Adrenal gland (tissue), 12 donors: ENCODE results near the gene WWOX. TPM values are rescaled to one million over a fixed set of nuclear protein-coding genes. Genes with fewer than 3 reads are reported as not detected.

Experiments
- DNase-seq, 7 donors: peaks; one replicate each; pipeline ENCODE4 v3.0.0-alpha.2; 2019 to 2020
- H3K27ac ChIP-seq, 5 donors: fragments of 200-600 bp; sonication (generic) in 4 of 5; 1 replicate in 3 of 5; 2 replicates in 2 of 5; pipeline versions ENCODE4 v1.5.1 to v1.8.0; 2016 to 2020; ENCODE audit warnings: mild to moderate bottlenecking in 1 of 5
- H3K27me3 ChIP-seq: fragments of 200-600 bp; 2 replicates; pipeline ENCODE4 v1.8.0; 2021
- H3K36me3 ChIP-seq, 2 donors: fragments of 200-600 bp; replicated peaks in 1 of 2; 1 replicate in 1 of 2; 2 replicates in 1 of 2; pipeline versions ENCODE4 v1.5.1 to v1.8.0; 2018 to 2022
- H3K4me1 ChIP-seq, 2 donors: fragments of 200-600 bp; replicated peaks in 1 of 2; 1 replicate in 1 of 2; 2 replicates in 1 of 2; pipeline versions ENCODE4 v1.5.1 to v1.8.0; 2018 to 2021
- H3K4me3 ChIP-seq, 4 donors: fragments of 200-600 bp; sonication (generic) in 3 of 4; one replicate each; pipeline ENCODE4 v1.5.1; 2016 to 2018
- H3K9me3 ChIP-seq, 3 donors: fragments of 200-600 bp; sonication (generic) in 1 of 3; replicated peaks in 1 of 3; 1 replicate in 2 of 3; 2 replicates in 1 of 3; pipeline versions ENCODE4 v1.5.1 to v1.8.0; 2016 to 2021
- POLR2A ChIP-seq, 2 donors: fragments of 450-650 bp; IDR thresholded peaks; one replicate each; pipeline ENCODE4 v1.6.1; 2017; ENCODE audit warnings: antibody characterized with exemption in 2 of 2, mild to moderate bottlenecking in 2 of 2, moderate library complexity in 1 of 2
- WGBS, 4 donors: extraction: QIAGEN DNeasy Blood & Tissue Kit in 2 of 4; methylation state at CpG; one replicate each; pipeline versions ENCODE4 v1.1.5 to v1.1.7; 2013 to 2017; 5-methylcytosine and 5-hydroxymethylcytosine counted together
- intact Hi-C, 2 donors: fragments of 100-400 bp; cut with DNase I; formaldehyde crosslinking; loops; one replicate each; pipeline versions ENCODE4 v1.14.1 to v1.15.0; 2022 to 2023
- polyA plus RNA-seq, 3 donors: library from polyadenylated mRNA; stranded (reverse); fragments of 200-250 nt in 2 of 3; fragments of 350-450 nt in 1 of 3; fragmentation: Illumina TruSeq in 1 of 3; extraction: RNeasy Lipid Tissue Mini Kit (QIAGEN cat#74804) in 1 of 3; gene quantifications; one replicate each; pipeline ENCODE4 v1.2.3, GENCODE V29; 2013 to 2014
- total RNA-seq, 9 donors: library from RNA; depleted of rRNA in 4 of 9; stranded (reverse); fragments of >200 nt in 4 of 9; fragments of 120-200 nt in 1 of 9; fragmentation: NEBNext Ultra II Directional in 1 of 9; extraction: Animal tissue kit (Norgen Biotek cat#: 25700) in 1 of 9; gene quantifications; one replicate each; pipeline versions ENCODE4 v1.1.0 to v1.2.4, GENCODE V29; 2013 to 2023
- TF ChIP-seq, protein P1 (sequence below), 6 experiments: fragments of 450-650 bp in 4 of 6; fragments of 200-600 bp in 2 of 6; sonication (generic) in 1 of 6; IDR thresholded peaks; 1 replicate in 5 of 6; 2 replicates in 1 of 6; pipeline versions ENCODE4 v1.5.1 to v1.8.0; 2016 to 2021; ENCODE audit warnings: antibody characterized with exemption in 6 of 6, mild to moderate bottlenecking in 2 of 6, moderate library complexity in 1 of 6
- donor health status: healthy with polysubstance abuse.
- donor health status: Bipolar disorder and iron deficiency.
- donor health status: DM: yes; HTN: yes; CAD: no.
- donor health status: DM: no; HTN: no; CAD: no.
- donor health status: DM: no; HTN: no; CAD: no.
- donor health status: DM: yes; HTN: yes; CAD: no.

Gene WWOX
- total and polyA plus RNA-seq, 12 donors = 11.8 to 74.6 (median 20.5) TPM

DNA sequence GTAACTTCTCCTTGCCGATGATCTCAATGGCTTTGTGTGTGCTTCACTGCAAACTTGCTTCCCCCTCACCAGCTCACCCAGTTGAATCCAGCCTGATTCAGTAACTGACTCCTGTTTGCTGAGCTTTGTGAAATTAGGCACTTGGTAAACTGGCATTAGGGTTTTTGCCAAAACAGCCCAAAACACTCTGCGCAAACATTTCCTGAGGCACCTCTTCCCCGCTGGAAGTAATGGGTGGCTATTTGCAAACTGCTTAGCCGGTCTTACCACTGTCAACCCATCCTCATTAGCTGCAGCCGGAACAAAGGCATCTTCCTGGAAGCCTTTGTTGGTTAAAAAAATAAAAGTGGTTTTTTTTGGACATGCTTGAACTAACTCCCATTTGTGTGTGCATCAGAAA, 1147.9 kb downstream of the WWOX start:
- intact Hi-C loops = no loop called here
- Histone ChIP-seq H3K4me1 (no peaks in the 10 kb centered on the region), H3K9me3 (no peaks in the 10 kb centered on the region), H3K36me3 (no peaks in the 10 kb centered on the region), H3K27ac (no peak overlapping the region), H3K4me3 (no peak overlapping the region), H3K27me3 (no peaks in the 10 kb centered on the region)
- 83 to 87% (median 86%) methylated on average over 5 of the region's 5 CpGs for WGBS, 4 donors
- TF ChIP-seq, protein P1, sequence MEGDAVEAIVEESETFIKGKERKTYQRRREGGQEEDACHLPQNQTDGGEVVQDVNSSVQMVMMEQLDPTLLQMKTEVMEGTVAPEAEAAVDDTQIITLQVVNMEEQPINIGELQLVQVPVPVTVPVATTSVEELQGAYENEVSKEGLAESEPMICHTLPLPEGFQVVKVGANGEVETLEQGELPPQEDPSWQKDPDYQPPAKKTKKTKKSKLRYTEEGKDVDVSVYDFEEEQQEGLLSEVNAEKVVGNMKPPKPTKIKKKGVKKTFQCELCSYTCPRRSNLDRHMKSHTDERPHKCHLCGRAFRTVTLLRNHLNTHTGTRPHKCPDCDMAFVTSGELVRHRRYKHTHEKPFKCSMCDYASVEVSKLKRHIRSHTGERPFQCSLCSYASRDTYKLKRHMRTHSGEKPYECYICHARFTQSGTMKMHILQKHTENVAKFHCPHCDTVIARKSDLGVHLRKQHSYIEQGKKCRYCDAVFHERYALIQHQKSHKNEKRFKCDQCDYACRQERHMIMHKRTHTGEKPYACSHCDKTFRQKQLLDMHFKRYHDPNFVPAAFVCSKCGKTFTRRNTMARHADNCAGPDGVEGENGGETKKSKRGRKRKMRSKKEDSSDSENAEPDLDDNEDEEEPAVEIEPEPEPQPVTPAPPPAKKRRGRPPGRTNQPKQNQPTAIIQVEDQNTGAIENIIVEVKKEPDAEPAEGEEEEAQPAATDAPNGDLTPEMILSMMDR (IDR thresholded peaks at IDR 0.05) = no peak
- TF ChIP-seq POLR2A (IDR thresholded peaks at IDR 0.05) = no peak
- no peak for DNase-seq

DNA sequence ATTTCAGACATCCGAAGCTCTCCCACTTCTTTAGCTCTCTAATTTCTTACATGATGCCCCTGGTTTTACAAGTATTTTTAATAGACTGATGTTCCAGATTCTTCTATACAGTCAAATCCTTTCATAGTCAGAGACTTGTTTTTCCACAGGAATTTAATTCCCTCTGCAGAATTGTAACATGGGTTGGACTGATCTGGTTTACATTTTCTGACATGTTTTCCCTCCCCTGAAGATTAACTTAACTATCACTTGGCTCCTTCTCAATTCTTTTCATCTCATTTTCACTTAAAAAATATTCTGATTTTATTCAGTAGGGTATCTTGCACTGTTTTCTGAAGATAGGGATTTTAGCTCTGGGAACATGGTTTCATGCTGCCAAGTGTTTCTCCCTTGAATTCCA, 1148.9 kb downstream of the WWOX start:
- Histone ChIP-seq H3K36me3 (no peaks in the 10 kb centered on the region), H3K4me1 (no peaks in the 10 kb centered on the region), H3K27me3 (no peaks in the 10 kb centered on the region), H3K4me3 (no peak overlapping the region), H3K9me3 (no peaks in the 10 kb centered on the region), H3K27ac (no peak overlapping the region)
- no peak for DNase-seq
- intact Hi-C loops = no loop called here
- TF ChIP-seq, protein P1 (IDR thresholded peaks at IDR 0.05) = no peak
- TF ChIP-seq POLR2A (IDR thresholded peaks at IDR 0.05) = no peak
- 65 to 72% (median 69%) methylated on average over 1 of the region's 1 CpG for WGBS, 4 donors

DNA sequence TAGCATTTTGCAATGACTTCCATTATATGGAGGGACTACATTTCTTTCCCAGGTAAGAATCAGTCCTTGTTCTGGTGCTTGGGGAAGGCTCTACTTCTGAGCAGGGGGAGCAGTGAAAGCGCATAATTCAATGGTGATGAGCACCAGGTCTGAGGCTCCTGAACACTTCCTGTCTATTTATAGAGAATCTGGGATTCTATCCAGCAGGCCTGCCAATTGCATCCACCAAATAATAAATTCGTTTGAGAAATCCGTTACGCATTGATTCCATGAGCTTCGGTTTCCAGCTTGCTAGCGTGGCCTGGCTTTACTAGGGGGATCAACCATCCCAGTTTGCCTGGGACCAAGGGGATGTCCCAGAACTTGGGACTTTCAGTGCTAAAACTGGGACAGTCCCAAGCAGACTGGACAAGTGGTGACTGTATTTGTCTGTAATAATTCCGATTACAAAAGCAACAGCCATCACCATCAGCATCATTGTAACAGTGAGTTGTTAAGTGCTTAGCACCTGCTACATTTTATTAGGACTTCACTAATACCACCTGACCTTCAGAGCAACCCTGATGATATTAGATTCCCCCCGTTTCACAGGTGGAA, 1151.1 kb downstream of the WWOX start:
- intact Hi-C loops = no loop called here
- 71 to 77% (median 73%) methylated on average over 8 of the region's 8 CpGs for WGBS, 4 donors
- Histone ChIP-seq H3K4me3 (no peak overlapping the region), H3K36me3 (no peaks in the 10 kb centered on the region), H3K4me1 (no peaks in the 10 kb centered on the region), H3K27ac (no peak overlapping the region), H3K27me3 (no peaks in the 10 kb centered on the region), H3K9me3 (no peaks in the 10 kb centered on the region)
- no peak for DNase-seq
- no peak for TF ChIP-seq POLR2A (IDR thresholded peaks at IDR 0.05)
- TF ChIP-seq, protein P1 (IDR thresholded peaks at IDR 0.05) = no peak

DNA sequence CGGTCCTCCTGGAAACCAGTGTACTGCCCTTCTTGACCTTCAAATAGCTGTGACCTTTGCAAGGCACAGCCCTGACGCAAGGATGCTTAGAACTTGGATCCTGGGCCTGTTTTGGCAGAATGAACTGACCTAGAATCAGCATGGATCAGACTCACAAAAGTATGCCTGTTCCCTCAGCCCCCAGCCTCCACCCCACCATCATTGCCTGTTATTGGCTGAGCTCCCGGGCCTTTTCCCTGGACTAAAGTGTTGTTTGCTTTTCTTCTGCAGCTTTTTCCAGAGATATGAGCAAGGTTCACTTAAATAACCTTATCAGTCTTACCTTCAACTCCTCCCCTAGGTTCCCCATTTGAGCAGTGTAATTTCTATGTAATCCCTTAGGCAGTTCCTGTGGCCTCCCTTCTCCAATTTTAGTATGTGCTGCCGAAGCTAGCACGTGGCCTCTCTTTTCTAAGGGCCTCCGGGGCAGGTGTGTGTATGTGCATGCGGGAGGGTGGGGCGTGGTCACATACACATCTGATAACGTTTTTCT, 1153.7 kb downstream of the WWOX start:
- intact Hi-C loops = no loop called here
- no peak for TF ChIP-seq POLR2A (IDR thresholded peaks at IDR 0.05)
- TF ChIP-seq, protein P1 (IDR thresholded peaks at IDR 0.05) = no peak
- H3K36me3 ChIP-seq = no peaks in the 10 kb centered on the region
- no peak overlapping the region for H3K4me3 ChIP-seq
- peak in 2 of 7 donors; percentile 20 to 39 for DNase-seq
- H3K27me3 ChIP-seq = no peaks in the 10 kb centered on the region
- no peak overlapping the region for H3K27ac ChIP-seq
- whole genome bisulfite sequencing, 4 donors = 56 to 74% (median 61%) methylated on average over 9 of the region's 9 CpGs
- no peaks in the 10 kb centered on the region for H3K4me1 ChIP-seq
- H3K9me3 ChIP-seq = no peaks in the 10 kb centered on the region
